Peyer's patch (tissue), 4 donors: ENCODE data around the gene CNTRL. TPM values are rescaled to one million over a fixed set of nuclear protein-coding genes. Genes with fewer than 3 reads are reported as not detected.
A peak's percentile ranks its signal among the peaks of the same experiment; 100 is the strongest.

ENCODE experiments used
- DNase-seq, 3 donors: peaks; one replicate each; pipeline ENCODE4 v3.0.0-alpha.2; 2017 to 2019
- H3K27ac ChIP-seq, 4 donors: fragments of 200-600 bp; sonication (generic); one replicate each; pipeline ENCODE4 v1.5.1; 2016 to 2019
- H3K27me3 ChIP-seq, 2 donors: fragments of 200-600 bp; sonication (generic); one replicate each; pipeline ENCODE4 v1.5.1; 2019
- H3K36me3 ChIP-seq, 3 donors: fragments of 200-600 bp; sonication (generic); one replicate each; pipeline ENCODE4 v1.5.1; 2016 to 2019
- H3K4me1 ChIP-seq, 4 donors: fragments of 200-600 bp; sonication (generic); one replicate each; pipeline ENCODE4 v1.5.1; 2016 to 2019
- H3K4me3 ChIP-seq, 4 donors: fragments of 200-600 bp; sonication (generic); 1 replicate in 3 of 4; 2 replicates in 1 of 4; pipeline ENCODE4 v1.5.1; 2016 to 2019; ENCODE audit warnings: mild to moderate bottlenecking in 1 of 4
- H3K9me3 ChIP-seq, 4 donors: fragments of 200-600 bp; sonication (generic); one replicate each; pipeline ENCODE4 v1.5.1; 2016 to 2019; ENCODE audit warnings: mild to moderate bottlenecking in 1 of 4
- CTCF ChIP-seq, 6 experiments: fragments of 450-650 bp in 4 of 6; fragments of 200-600 bp in 2 of 6; sonication (generic) in 1 of 6; IDR thresholded peaks; one replicate each; pipeline ENCODE4 v1.5.1; 2017 to 2019; ENCODE audit warnings: antibody characterized with exemption in 6 of 6, mild to moderate bottlenecking in 3 of 6, moderate library complexity in 1 of 6
- POLR2A ChIP-seq, 2 donors: fragments of 450-650 bp; IDR thresholded peaks; one replicate each; pipeline ENCODE4 v1.5.1; 2017; ENCODE audit warnings: antibody characterized with exemption in 2 of 2, mild to moderate bottlenecking in 2 of 2, moderate library complexity in 2 of 2
- total RNA-seq, 4 donors: library from RNA; depleted of rRNA; stranded (reverse); fragments of >200 nt; gene quantifications; one replicate each; pipeline ENCODE4 v1.1.0, GENCODE V29; 2016

CNTRL gene
- total RNA-seq, 4 donors from 2014 or later: 5.1 to 113 (median 13.7) TPM

DNA sequence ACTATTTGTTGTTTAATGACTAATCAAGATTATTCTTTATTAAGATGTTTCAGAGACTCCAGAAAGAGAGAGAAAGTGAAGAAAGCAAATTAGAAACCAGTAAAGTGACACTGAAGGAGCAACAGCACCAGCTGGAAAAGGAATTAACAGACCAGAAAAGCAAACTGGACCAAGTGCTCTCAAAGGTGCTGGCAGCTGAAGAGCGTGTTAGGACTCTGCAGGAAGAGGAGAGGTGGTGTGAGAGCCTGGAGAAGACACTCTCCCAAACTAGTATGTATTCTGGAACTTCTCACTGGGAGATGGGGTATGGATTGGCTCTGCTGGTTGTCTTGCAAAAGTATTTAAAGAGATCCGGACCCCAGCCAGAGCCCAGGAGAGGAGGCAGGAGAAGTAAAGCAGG, 93.3 kb downstream of the CNTRL start:
- no peak overlapping the region for H3K4me3 ChIP-seq
- H3K27me3 ChIP-seq: no peaks in the 10 kb centered on the region
- no peaks in the 10 kb centered on the region for H3K4me1 ChIP-seq
- no peak for DNase-seq
- TF ChIP-seq CTCF (IDR thresholded peaks at IDR 0.05): no peak
- no peak for TF ChIP-seq POLR2A (IDR thresholded peaks at IDR 0.05)
- no peaks in the 10 kb centered on the region for H3K9me3 ChIP-seq
- peaks cover 0 to 47% (median 0%) of the 10 kb centered on the region in 3 donors for H3K36me3 ChIP-seq
- H3K27ac ChIP-seq: no peak overlapping the region

DNA sequence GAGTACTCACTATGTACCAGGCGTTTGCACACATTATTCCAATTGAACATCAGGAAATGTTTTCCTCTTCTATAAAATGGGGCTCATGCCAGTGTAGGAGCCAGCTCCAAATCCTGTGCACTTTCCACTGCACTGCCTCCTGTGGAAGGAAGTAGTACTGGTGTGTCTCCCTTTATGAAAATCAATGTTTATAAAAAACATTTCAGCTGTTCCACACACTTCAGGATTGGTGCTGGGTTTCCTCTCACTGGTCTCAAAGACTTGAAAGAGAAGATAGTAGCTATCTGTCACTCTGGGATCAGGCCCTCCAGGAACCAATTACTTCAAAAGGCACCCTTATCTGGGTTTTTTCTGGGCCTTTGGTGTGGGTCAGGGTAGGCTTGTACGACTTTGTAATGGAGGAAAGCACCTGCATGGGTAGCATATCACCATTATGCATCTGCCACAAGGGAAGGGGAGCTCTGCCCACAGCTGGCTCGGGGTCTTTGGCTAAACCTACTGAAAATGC, 94.4 kb downstream of the CNTRL start:
- H3K36me3 ChIP-seq: peaks cover 0 to 58% (median 0%) of the 10 kb centered on the region in 3 donors
- TF ChIP-seq CTCF (IDR thresholded peaks at IDR 0.05) (peak in 4 of 6 experiments; percentile 25 to 37 (median 32)), POLR2A (IDR thresholded peaks at IDR 0.05) (no peak)
- H3K27me3 ChIP-seq: no peaks in the 10 kb centered on the region
- H3K9me3 ChIP-seq: no peaks in the 10 kb centered on the region
- peak overlapping the region in 1 of 4 donors; percentile 25 for H3K27ac ChIP-seq
- H3K4me3 ChIP-seq: no peak overlapping the region
- no peak for DNase-seq
- no peaks in the 10 kb centered on the region for H3K4me1 ChIP-seq

DNA sequence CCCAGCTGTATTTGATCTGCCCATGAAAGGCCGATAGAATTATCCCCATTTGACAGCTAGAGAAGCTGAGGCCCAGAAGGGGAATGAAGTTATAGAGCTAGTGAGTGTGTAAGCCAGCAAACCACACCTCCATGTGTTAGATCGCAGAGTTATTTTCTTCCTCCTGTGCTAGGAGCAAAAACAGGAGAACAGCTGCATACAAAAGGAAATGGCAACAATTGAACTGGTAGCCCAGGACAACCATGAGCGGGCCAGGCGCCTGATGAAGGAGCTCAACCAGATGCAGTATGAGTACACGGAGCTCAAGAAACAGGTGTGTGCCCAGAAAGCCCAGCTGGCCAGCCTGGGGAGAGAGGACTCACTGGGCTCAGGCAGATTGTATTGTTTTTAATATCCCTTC, 96.5 kb downstream of the CNTRL start:
- H3K27ac ChIP-seq: no peak overlapping the region
- H3K36me3 ChIP-seq: peaks cover 0 to 70% (median 0%) of the 10 kb centered on the region in 3 donors
- no peaks in the 10 kb centered on the region for H3K4me1 ChIP-seq
- H3K27me3 ChIP-seq: no peaks in the 10 kb centered on the region
- no peak for DNase-seq
- no peaks in the 10 kb centered on the region for H3K9me3 ChIP-seq
- H3K4me3 ChIP-seq: no peak overlapping the region
- TF ChIP-seq CTCF (IDR thresholded peaks at IDR 0.05) (no peak), POLR2A (IDR thresholded peaks at IDR 0.05) (no peak)

DNA sequence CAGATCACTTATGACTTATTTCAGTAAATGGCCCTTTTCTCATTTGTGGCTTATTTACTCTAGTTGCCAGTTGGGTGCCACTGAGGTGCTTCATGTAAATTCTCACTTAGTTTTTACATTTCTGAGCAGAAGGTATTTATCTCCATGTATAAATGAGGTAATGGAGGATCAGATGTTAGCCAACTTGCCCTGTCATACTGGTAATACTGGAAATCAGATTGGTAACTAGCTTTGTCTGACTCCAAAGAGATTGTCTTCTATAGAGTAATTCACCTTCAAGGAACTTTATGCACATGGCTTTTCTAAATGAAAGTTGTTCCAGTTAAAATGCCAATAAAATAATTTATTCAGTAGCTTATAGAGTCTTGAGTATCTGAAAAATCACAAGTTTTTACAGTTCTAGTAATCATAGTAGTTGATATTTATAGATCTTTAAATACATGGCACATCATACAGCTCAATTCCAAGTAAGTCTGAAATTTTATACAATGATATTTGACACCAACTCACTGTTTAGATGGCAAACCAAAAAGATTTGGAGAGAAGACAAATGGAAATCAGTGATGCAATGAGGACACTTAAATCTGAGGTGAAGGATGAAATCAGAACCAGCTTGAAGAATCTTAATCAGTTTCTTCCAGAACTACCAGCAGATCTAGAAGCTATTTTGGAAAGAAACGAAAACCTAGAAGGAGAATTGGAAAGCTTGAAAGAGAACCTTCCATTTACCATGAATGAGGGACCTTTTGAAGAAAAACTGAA, 98.2 kb downstream of the CNTRL start:
- Histone ChIP-seq H3K9me3 (no peaks in the 10 kb centered on the region), H3K4me3 (no peak overlapping the region), H3K36me3 (peaks cover 0 to 79% (median 0%) of the 10 kb centered on the region in 3 donors), H3K27ac (no peak overlapping the region), H3K4me1 (no peaks in the 10 kb centered on the region), H3K27me3 (no peaks in the 10 kb centered on the region)
- TF ChIP-seq CTCF (IDR thresholded peaks at IDR 0.05) (no peak), POLR2A (IDR thresholded peaks at IDR 0.05) (no peak)
- DNase-seq: no peak

GRCh38 chr9:121173501-121173900, 98.7 kb downstream of the CNTRL start:
- no peaks in the 10 kb centered on the region for H3K27me3 ChIP-seq
- H3K27ac ChIP-seq: no peak overlapping the region
- TF ChIP-seq POLR2A (IDR thresholded peaks at IDR 0.05): no peak
- no peak for TF ChIP-seq CTCF (IDR thresholded peaks at IDR 0.05)
- no peak for DNase-seq
- H3K4me1 ChIP-seq: no peaks in the 10 kb centered on the region
- H3K9me3 ChIP-seq: no peaks in the 10 kb centered on the region
- H3K4me3 ChIP-seq: no peak overlapping the region
- H3K36me3 ChIP-seq: peaks cover 0 to 79% (median 0%) of the 10 kb centered on the region in 3 donors
